RWPE2 (cell line): ENCODE measurements around the gene TAF1D.
"Not testable (repeated sequence)": the region's sequence is repeated elsewhere in the genome, so short reads cannot be mapped to it uniquely, and the experiment has no call there.

Experiments
- ATAC-seq: fragments of 200-7000 bp; cut with Tn5 transposase; 3 replicates; pipeline ENCODE4 v1.9.1; 2021; ENCODE audit warnings: low read depth
- DNase-seq: peaks from one replicate; pipeline ENCODE4 v3.0.0-alpha.2; 2020; ENCODE audit warnings: low spot score
- H3K27ac ChIP-seq: fragments of 450-650 bp; 2 replicates; pipeline ENCODE4 v1.5.1; 2017; ENCODE audit warnings: mild to moderate bottlenecking; ENCODE audit not compliant: poor library complexity, severe bottlenecking
- H3K27me3 ChIP-seq: fragments of 250-450 bp; sonication (Bioruptor Pico); 2 replicates; pipeline ENCODE4 v1.5.1; 2021; ENCODE audit warnings: mild to moderate bottlenecking, moderate library complexity; ENCODE audit not compliant: insufficient read depth, poor library complexity, severe bottlenecking
- H3K36me3 ChIP-seq: fragments of 250-450 bp; sonication (Bioruptor Pico); 2 replicates; pipeline ENCODE4 v1.5.1; 2020; ENCODE audit warnings: low read depth, mild to moderate bottlenecking, moderate library complexity
- H3K4me1 ChIP-seq: fragments of 250-450 bp; sonication (Bioruptor Pico); 2 replicates; pipeline ENCODE4 v1.5.1; 2021; ENCODE audit warnings: mild to moderate bottlenecking, moderate library complexity; ENCODE audit not compliant: insufficient read depth, poor library complexity, severe bottlenecking
- H3K4me3 ChIP-seq: fragments of 250-450 bp; sonication (Bioruptor Pico); 2 replicates; pipeline ENCODE4 v1.5.1; 2021; ENCODE audit warnings: mild to moderate bottlenecking, moderate library complexity; ENCODE audit not compliant: severe bottlenecking
- H3K9me3 ChIP-seq: fragments of 250-450 bp; sonication (Bioruptor Pico); 2 replicates; pipeline ENCODE4 v1.5.1; 2021; ENCODE audit warnings: mild to moderate bottlenecking, moderate library complexity; ENCODE audit not compliant: severe bottlenecking
- TF ChIP-seq, protein P1 (sequence below): fragments of 450-650 bp; IDR thresholded peaks from one replicate; pipeline ENCODE4 v1.5.1; 2017; ENCODE audit warnings: mild to moderate bottlenecking, moderate library complexity; ENCODE audit not compliant: poor library complexity, severe bottlenecking

TAF1D gene

DNA sequence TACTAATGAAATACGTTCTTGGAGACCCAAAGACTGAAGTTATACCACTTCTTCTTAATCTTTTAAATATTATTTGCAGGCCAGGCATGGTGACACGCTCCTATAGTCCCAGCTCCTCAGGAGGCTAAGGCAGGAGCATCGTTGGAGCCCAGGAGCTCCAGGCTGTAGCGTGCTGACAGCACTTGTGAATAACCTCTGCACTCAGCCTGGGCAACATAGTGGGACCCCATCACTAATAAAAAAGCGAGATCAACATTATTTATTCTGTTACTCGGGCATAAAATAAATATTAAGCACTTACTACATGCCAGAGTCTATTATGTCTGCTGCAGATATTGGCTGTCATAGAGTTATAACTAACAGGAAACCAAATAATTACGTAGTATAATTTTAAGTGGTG, 42.1 kb upstream of the TAF1D start:
- DNase-seq (no peak), ATAC-seq (no peak)
- Histone ChIP-seq H3K27ac (no peak overlapping the region), H3K36me3 (peaks cover 25% of the 10 kb centered on the region), H3K9me3 (no peaks in the 10 kb centered on the region), H3K27me3 (no peaks in the 10 kb centered on the region), H3K4me3 (peak overlapping the region; percentile 66), H3K4me1 (peaks cover 12% of the 10 kb centered on the region)
- TF ChIP-seq, protein P1, sequence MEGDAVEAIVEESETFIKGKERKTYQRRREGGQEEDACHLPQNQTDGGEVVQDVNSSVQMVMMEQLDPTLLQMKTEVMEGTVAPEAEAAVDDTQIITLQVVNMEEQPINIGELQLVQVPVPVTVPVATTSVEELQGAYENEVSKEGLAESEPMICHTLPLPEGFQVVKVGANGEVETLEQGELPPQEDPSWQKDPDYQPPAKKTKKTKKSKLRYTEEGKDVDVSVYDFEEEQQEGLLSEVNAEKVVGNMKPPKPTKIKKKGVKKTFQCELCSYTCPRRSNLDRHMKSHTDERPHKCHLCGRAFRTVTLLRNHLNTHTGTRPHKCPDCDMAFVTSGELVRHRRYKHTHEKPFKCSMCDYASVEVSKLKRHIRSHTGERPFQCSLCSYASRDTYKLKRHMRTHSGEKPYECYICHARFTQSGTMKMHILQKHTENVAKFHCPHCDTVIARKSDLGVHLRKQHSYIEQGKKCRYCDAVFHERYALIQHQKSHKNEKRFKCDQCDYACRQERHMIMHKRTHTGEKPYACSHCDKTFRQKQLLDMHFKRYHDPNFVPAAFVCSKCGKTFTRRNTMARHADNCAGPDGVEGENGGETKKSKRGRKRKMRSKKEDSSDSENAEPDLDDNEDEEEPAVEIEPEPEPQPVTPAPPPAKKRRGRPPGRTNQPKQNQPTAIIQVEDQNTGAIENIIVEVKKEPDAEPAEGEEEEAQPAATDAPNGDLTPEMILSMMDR, result no peak

DNA sequence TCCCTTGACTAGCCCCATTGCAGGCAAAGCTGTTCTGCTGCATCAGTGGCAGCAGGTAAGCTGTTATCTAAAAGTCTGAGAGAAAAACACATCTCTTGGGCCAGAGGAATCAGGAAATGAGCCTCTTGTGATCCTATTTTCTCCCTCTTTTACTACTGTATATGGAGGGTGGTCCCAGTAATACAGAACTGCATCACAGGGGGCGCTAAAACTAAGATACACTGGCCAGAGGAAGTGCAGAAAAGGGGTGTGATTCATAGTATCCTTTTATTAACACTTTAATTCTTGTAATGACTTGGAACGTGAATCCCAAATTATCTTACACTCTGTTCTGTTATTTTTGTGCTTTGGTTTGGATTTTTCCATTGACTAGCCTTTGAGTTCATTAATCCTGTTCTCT, 34.0 kb upstream of the TAF1D start:
- H3K27ac ChIP-seq, result no peak overlapping the region
- H3K27me3 ChIP-seq, result no peaks in the 10 kb centered on the region
- ATAC-seq, result no peak; the same call in 2 of the 3 replicates
- TF ChIP-seq, protein P1, result no peak
- DNase-seq, result no peak
- H3K4me1 ChIP-seq, result no peaks in the 10 kb centered on the region
- no peaks in the 10 kb centered on the region for H3K9me3 ChIP-seq
- no peak overlapping the region for H3K4me3 ChIP-seq
- no peaks in the 10 kb centered on the region for H3K36me3 ChIP-seq

DNA sequence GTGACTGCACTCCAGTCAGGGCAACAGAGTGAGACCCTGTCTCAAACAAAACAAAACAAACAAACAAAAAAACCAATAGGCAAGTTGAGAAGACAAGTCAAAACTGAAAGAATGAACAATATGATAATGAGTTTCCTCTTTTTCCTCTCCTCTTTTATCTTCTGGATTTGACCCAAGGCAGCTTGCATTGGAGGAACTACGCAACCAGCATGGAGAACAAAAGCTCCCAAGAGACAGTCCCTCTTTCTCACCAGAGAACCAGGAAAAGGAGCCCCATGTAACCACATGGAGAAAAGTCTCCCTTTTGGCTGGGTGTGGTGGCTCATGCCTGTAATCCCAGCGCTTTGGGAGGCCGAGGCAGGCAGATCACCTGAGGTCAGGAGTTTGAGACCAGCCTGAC, 33.3 kb upstream of the TAF1D start:
- not testable (repeated sequence) for H3K36me3 ChIP-seq, H3K27ac ChIP-seq, H3K27me3 ChIP-seq, H3K9me3 ChIP-seq, H3K4me3 ChIP-seq, H3K4me1 ChIP-seq, DNase-seq, ATAC-seq

DNA sequence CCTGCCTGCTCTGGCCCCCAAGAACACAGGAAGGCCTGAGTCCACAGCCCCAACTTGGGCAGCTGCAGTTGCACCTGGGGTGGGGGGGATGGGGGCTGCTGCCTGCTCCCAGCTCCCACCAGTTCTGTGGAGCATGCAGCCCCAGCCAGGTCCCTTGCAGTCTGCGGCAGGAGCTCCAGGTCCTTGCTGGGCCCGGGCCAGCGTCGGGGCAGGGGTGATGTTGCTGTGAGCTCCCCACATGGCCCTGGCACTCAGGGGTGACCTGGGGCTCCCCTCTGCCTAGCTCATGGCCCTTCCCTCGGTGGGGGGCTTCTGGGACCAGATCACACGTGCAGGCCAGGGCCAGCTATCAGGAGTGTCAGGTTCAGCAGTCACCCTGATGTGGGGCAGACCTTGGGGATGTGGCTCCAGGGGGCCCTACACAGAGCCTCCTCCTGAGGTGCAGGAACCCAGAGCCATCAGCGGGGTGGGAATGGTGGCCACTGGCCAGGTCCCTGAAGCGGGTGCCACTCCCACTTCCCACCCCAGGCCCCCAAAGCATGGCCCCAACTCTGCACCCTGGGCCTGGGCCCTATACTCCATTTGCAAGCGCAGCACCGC, 32.4 kb upstream of the TAF1D start:
- TF ChIP-seq, protein P1, result no peak

DNA sequence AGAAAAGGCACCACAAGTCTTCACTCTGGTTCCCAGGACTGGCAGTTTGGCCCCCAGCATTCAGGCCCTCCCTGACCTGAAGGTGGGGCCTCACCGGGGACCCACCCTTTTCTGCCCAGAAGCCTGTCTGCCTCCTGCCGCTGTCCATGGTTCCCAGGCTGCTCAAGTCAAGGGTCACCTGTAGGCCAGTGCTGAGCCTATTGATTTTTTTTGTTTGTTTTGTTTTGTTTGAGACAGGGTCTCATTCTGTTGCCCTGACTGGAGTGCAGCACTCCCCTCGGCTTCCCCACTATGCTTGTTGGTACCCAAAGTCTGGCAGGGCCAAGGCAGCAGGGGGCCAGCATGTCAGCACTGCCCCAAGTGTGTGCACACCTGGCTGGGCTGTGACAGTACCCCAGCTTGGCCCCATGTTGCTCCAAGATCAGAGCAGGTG, 31.8 kb upstream of the TAF1D start:
- H3K4me1 ChIP-seq, result no peaks in the 10 kb centered on the region

More for the DNA sequence above, 32.4 kb upstream of the TAF1D start:
- Histone ChIP-seq H3K36me3 (no peaks in the 10 kb centered on the region), H3K27me3 (no peaks in the 10 kb centered on the region), H3K4me1 (no peaks in the 10 kb centered on the region), H3K4me3 (no peak overlapping the region), H3K27ac (no peak overlapping the region), H3K9me3 (no peaks in the 10 kb centered on the region)
- DNase-seq (no peak), ATAC-seq (no peak)

More for the DNA sequence above, 31.8 kb upstream of the TAF1D start:
- ATAC-seq, result no peak
- H3K9me3 ChIP-seq, result no peaks in the 10 kb centered on the region
- no peak overlapping the region for H3K27ac ChIP-seq
- no peak overlapping the region for H3K4me3 ChIP-seq
- no peaks in the 10 kb centered on the region for H3K27me3 ChIP-seq
- DNase-seq, result no peak
- no peaks in the 10 kb centered on the region for H3K36me3 ChIP-seq
- TF ChIP-seq, protein P1, result no peak
